ENCODE results near the gene TRMT112. TPM values are rescaled to one million over a fixed set of nuclear protein-coding genes. Genes with fewer than 3 reads are reported as not detected.

TRMT112 gene
- total and polyA plus RNA-seq, 10 of the 15 experiments (the other 5 are each of a cell fraction or from before 2014, with no cell fraction given) = 212 to 455 (median 308) TPM

DNA sequence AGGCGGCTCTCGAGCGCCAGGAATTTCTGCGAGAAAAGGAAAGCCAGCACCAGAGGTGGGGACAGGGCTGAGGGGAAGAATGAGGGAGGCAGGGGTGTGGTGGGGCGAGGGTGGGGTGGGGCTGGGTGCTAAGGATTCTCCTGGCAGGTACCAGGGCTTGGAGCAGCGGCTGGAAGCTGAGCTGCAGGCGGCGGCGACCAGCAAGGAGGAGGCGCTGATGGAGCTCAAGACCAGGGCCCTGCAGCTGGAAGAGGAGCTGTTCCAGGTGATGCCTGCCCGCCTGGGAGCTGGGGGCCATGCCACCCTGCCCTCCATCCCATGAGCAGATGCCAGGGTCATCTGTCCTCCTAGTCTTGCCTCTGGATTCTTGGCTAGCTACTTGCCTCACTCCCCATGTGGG lies 32.0 kb upstream of the TRMT112 start:
- no peak overlapping the region for H2AFZ ChIP-seq (ENCODE audit: control insufficient read depth, low read depth, low read length)
- WGBS (ENCODE audit: insufficient coverage, insufficient replicate concordance, low lambda C conversion rate, missing lambda C conversion rate) = 98% methylated on average over 7 of the region's 11 CpGs
- ATAC-seq (no peak), DNase-seq (ENCODE audit: low read depth, low spot score) (no peak), FAIRE-seq (no peak)
- no peaks in the 10 kb centered on the region for H4K20me1 ChIP-seq (ENCODE audit: control insufficient read depth, insufficient read depth)
- H3K4me2 ChIP-seq (ENCODE audit: control insufficient read depth, insufficient read depth) = no peak overlapping the region
- ChIA-PET POLR2A (no interaction called here), SMC1A (ENCODE audit: uncharacterized antibody, unreplicated experiment) (interaction anchor here (1.1 kb wide), 1 partner anchor 8 kb away, joined by 3 read pairs; no protein-coding TSS in a partner anchor), CTCF (interaction anchor here (0.6 to 1.8 kb wide), 4 partner anchors 14 to 48 kb away, joined by 3 to 9 read pairs (median 4); partner anchors contain the start of genes PRDX5 and TRMT112), RAD21 (ENCODE audit: unreplicated experiment) (no interaction called here)
- H3K9ac ChIP-seq (ENCODE audit: control insufficient read depth, insufficient read depth, low read length) = no peak overlapping the region
- H3K4me1 ChIP-seq (ENCODE audit: control insufficient read depth, insufficient read depth, low read length) = no peaks in the 10 kb centered on the region
- intact Hi-C loops (cut with micrococcal nuclease; ENCODE audit: unreplicated experiment) (no loop called here), in situ Hi-C loops (cut with MboI) (no loop called here)
- no peaks in the 10 kb centered on the region for H3K27me3 ChIP-seq (replicated peaks in 1 of 2; ENCODE audit: control insufficient read depth in 2 of 2, insufficient read depth in 2 of 2, low read length in 1 of 2)
- peaks cover 0 to 9% of the 10 kb centered on the region in 2 experiments; a peak in 3 of 4 replicates for H3K36me3 ChIP-seq (ENCODE audit: control insufficient read depth in 2 of 2, insufficient read depth in 2 of 2, low read length in 1 of 2)
- no peak overlapping the region for H3K27ac ChIP-seq (ENCODE audit: control insufficient read depth, insufficient read depth)
- H3K9me3 ChIP-seq (replicated peaks; ENCODE audit: control insufficient read depth, insufficient read depth, low read length) = no peaks in the 10 kb centered on the region
- H3K79me2 ChIP-seq (ENCODE audit: control insufficient read depth, insufficient read depth, low read length) = no peaks in the 10 kb centered on the region
- H3K4me3 ChIP-seq = no peak overlapping the region
- BruUV-seq (replicated peaks) = no TSS peak
- TF ChIP-seq TARDBP (IDR thresholded peaks at IDR 0.05; ENCODE audit: borderline replicate concordance) (no peak), CHD2 (IDR thresholded peaks at IDR 0.05; ENCODE audit: borderline replicate concordance, low read depth, low read length) (no peak), RBBP5 (conservative IDR thresholded peaks at IDR 0.05) (no peak), CEBPZ (IDR thresholded peaks at IDR 0.05; ENCODE audit: low read depth, low read length) (no peak), MXI1 (IDR thresholded peaks at IDR 0.05; ENCODE audit: low read depth, low read length) (no peak), POU2F2 (IDR thresholded peaks at IDR 0.05; ENCODE audit: borderline replicate concordance, low read depth, low read length) (no peak), NKRF (conservative IDR thresholded peaks at IDR 0.05) (no peak), SMAD5 (IDR thresholded peaks at IDR 0.05; ENCODE audit: low read depth) (no peak), RELA (IDR thresholded peaks at IDR 0.05; ENCODE audit: borderline replicate concordance, partially characterized antibody) (no peak), SMAD1 (IDR thresholded peaks at IDR 0.05; ENCODE audit: low read depth, partially characterized antibody) (no peak)
- TF ChIP-seq, protein P1, sequence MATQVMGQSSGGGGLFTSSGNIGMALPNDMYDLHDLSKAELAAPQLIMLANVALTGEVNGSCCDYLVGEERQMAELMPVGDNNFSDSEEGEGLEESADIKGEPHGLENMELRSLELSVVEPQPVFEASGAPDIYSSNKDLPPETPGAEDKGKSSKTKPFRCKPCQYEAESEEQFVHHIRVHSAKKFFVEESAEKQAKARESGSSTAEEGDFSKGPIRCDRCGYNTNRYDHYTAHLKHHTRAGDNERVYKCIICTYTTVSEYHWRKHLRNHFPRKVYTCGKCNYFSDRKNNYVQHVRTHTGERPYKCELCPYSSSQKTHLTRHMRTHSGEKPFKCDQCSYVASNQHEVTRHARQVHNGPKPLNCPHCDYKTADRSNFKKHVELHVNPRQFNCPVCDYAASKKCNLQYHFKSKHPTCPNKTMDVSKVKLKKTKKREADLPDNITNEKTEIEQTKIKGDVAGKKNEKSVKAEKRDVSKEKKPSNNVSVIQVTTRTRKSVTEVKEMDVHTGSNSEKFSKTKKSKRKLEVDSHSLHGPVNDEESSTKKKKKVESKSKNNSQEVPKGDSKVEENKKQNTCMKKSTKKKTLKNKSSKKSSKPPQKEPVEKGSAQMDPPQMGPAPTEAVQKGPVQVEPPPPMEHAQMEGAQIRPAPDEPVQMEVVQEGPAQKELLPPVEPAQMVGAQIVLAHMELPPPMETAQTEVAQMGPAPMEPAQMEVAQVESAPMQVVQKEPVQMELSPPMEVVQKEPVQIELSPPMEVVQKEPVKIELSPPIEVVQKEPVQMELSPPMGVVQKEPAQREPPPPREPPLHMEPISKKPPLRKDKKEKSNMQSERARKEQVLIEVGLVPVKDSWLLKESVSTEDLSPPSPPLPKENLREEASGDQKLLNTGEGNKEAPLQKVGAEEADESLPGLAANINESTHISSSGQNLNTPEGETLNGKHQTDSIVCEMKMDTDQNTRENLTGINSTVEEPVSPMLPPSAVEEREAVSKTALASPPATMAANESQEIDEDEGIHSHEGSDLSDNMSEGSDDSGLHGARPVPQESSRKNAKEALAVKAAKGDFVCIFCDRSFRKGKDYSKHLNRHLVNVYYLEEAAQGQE (IDR thresholded peaks at IDR 0.05; ENCODE audit: low read depth, low read length) = no peak
- TF ChIP-seq, protein P2, sequence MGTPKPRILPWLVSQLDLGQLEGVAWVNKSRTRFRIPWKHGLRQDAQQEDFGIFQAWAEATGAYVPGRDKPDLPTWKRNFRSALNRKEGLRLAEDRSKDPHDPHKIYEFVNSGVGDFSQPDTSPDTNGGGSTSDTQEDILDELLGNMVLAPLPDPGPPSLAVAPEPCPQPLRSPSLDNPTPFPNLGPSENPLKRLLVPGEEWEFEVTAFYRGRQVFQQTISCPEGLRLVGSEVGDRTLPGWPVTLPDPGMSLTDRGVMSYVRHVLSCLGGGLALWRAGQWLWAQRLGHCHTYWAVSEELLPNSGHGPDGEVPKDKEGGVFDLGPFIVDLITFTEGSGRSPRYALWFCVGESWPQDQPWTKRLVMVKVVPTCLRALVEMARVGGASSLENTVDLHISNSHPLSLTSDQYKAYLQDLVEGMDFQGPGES (IDR thresholded peaks at IDR 0.05) = no peak
- TF ChIP-seq, protein P3, sequence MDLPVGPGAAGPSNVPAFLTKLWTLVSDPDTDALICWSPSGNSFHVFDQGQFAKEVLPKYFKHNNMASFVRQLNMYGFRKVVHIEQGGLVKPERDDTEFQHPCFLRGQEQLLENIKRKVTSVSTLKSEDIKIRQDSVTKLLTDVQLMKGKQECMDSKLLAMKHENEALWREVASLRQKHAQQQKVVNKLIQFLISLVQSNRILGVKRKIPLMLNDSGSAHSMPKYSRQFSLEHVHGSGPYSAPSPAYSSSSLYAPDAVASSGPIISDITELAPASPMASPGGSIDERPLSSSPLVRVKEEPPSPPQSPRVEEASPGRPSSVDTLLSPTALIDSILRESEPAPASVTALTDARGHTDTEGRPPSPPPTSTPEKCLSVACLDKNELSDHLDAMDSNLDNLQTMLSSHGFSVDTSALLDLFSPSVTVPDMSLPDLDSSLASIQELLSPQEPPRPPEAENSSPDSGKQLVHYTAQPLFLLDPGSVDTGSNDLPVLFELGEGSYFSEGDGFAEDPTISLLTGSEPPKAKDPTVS (IDR thresholded peaks at IDR 0.05; ENCODE audit: low read depth, low read length) = no peak

All from GM12878 (cell line).